ENCODE measurements around the gene CLDN6.

DNA sequence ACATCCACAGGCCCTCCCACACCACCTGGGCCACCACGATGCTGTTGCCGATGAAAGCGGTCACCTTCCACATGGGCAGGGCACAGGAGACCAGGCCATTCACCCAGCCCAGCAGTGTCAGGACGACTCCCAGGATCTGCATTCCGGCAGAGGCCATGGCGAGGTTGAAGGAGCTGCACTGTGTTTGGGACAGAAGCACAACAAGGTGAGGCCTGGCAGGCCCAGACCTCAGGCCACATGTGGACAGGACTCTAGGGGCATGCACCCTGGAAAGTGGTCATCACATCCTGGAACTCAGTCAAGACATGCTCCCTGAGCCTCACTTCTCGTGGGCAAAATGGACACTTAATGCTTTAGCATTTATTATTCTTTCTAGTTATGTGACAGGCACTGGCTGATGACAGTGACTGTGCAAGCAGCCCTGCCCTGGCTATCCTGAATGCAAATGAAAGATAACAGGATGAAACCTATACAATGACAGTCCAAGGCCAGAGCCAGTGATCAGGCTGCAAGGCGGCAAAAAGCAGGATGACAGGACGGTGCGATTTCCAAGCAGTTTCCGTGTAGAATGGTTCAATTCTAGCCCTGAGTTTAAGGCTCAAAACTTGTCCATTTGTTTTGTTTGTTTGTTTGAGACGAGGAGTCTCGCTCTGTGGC lies 2.0 kb downstream of the CLDN6 start:
- TF ChIP-seq CTCF (IDR thresholded peaks at IDR 0.05; ENCODE audit: low read depth, low read length, poor library complexity, severe bottlenecking) (no peak), EZH2phosphoT487 (IDR thresholded peaks at IDR 0.05; ENCODE audit: borderline replicate concordance, low read length) (no peak)
